Measurements from ENCODE around the gene STX16.

STX16 gene

DNA sequence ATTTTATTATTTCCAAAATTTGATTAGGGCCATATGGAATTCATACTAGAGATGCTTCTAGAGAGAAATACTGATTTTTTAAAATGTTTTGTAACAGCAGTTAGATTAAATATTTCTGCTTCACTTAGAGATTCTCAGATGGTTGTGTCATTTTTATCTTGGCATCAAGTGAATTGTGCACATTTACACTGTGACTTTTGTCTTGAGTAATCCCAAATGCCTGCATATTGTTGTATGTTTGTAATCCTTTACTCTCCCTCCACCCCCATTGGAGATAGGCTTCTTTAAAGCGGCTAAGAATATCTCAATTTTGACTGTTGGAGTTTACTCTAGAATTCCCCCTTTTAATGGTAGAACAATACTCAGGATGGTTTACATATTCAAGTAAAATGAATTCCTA, 19.0 kb downstream of the STX16 start:
- Histone ChIP-seq H3K4me3 (no peak overlapping the region), H3K27ac (no peak overlapping the region)
- TF ChIP-seq, protein P1, sequence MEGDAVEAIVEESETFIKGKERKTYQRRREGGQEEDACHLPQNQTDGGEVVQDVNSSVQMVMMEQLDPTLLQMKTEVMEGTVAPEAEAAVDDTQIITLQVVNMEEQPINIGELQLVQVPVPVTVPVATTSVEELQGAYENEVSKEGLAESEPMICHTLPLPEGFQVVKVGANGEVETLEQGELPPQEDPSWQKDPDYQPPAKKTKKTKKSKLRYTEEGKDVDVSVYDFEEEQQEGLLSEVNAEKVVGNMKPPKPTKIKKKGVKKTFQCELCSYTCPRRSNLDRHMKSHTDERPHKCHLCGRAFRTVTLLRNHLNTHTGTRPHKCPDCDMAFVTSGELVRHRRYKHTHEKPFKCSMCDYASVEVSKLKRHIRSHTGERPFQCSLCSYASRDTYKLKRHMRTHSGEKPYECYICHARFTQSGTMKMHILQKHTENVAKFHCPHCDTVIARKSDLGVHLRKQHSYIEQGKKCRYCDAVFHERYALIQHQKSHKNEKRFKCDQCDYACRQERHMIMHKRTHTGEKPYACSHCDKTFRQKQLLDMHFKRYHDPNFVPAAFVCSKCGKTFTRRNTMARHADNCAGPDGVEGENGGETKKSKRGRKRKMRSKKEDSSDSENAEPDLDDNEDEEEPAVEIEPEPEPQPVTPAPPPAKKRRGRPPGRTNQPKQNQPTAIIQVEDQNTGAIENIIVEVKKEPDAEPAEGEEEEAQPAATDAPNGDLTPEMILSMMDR (IDR thresholded peaks at IDR 0.05): no peak
- no peak for DNase-seq (ENCODE audit: low spot score)

DNA sequence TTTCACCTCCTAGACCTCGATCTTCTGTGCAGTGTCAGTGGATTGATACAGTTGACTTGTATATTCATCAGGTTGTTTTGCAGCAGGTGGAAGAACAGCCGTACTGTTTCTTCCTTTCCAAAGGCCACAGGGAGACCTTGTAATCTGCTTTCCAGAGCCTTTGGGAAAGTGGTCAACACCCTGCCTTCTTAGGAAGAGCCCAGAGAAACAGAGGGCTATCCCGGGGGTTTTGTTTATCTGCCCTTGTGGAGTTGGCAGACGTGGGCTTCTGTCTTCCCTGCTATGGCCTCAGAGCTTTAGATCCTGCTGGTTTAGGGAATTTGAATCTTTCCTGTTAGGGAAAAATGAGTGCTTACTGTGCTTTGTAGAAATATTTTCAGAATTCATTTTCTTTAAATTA, 19.6 kb downstream of the STX16 start:
- TF ChIP-seq, protein P1 (IDR thresholded peaks at IDR 0.05): no peak
- no peak for DNase-seq (ENCODE audit: low spot score)
- Histone ChIP-seq H3K4me3 (no peak overlapping the region), H3K27ac (no peak overlapping the region)

DNA sequence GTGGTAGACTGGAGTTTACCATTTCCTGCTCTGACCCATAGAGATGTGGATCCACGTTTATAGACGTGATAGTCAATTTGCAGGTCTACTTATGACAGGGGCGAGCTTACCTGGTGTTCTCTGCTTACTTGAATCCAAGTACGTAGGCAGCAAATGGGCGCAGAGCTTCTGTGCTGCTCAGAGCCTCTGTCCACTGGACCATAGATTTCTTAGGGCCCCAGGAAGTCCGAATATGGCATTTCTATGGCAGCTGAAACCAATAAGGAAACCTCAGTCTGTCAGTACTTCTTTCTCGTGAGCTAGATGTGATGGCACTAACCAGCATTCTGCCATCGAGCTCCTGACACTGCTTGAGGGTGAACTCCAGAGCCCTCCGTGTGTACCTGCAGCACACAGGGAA, 22.0 kb downstream of the STX16 start:
- TF ChIP-seq, protein P1 (IDR thresholded peaks at IDR 0.05): no peak
- DNase-seq (ENCODE audit: low spot score): no peak
- H3K27ac ChIP-seq: no peak overlapping the region
- H3K4me3 ChIP-seq: no peak overlapping the region

DNA sequence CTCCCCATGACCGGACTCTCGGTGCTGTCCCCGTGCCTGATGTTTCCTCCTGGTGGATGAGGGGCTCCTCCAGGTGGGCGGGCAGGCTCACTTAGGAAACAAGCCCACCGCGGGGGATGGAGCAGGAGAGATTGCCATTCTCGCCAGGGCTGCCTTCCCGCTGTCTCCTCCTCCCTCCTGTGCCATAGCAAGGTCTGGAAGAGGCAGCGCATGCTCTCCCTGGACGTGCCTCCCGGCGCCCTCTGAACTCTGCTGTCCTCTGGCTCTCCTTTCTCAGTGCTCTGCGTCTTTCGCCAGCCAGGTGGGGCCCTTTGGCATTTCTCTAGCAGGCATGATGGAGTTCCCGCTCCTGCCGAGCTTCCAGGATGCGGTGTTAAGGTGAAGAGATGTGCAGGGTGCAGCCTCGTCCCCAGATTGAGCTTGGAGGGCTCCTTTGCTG, 24.1 kb downstream of the STX16 start:
- DNase-seq (ENCODE audit: low spot score): no peak
- Histone ChIP-seq H3K4me3 (no peak overlapping the region), H3K27ac (no peak overlapping the region)
- TF ChIP-seq, protein P1 (IDR thresholded peaks at IDR 0.05): no peak

DNA sequence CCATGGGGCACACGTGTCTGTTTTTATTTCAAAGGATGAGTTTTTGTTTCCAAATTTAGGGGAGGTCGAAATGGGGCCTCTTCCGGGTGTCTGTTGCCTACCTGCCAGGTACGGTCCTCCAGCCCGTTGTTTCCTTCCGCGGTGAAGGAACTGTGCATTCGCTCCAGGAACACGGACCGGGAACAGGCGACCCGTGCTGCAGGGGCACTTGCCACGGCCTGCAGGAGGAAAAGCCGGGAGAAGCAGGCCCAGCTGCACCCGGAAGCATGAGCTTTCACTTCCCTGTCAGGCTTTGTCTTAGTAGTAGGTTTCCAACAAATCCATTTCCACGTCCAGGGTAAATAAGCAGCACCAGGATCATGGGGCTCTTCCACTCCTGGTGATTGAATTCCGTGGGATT, 24.6 kb downstream of the STX16 start:
- TF ChIP-seq, protein P1 (IDR thresholded peaks at IDR 0.05): no peak
- H3K27ac ChIP-seq: no peak overlapping the region
- DNase-seq (ENCODE audit: low spot score): no peak
- no peak overlapping the region for H3K4me3 ChIP-seq

DNA sequence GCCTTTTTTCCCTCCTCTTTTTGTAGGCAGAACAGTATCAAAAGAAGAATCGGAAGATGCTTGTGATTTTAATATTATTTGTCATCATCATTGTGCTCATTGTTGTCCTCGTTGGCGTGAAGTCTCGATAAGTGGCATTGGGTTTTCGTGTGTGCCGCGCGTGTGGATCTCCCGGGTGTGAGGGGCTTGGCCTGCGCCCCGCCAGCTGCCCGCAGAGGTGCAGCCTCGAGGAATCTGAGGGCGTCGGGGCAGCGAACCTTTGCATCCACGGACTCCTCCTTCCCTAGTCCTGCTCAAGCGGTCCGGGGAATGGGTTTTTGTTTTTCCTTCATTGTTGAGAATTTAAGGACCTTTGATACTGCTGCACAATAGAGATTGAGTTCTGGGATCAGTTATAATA, 25.1 kb downstream of the STX16 start:
- no peak for DNase-seq (ENCODE audit: low spot score)
- no peak overlapping the region for H3K4me3 ChIP-seq
- no peak overlapping the region for H3K27ac ChIP-seq
- TF ChIP-seq, protein P1 (IDR thresholded peaks at IDR 0.05): no peak

DNA sequence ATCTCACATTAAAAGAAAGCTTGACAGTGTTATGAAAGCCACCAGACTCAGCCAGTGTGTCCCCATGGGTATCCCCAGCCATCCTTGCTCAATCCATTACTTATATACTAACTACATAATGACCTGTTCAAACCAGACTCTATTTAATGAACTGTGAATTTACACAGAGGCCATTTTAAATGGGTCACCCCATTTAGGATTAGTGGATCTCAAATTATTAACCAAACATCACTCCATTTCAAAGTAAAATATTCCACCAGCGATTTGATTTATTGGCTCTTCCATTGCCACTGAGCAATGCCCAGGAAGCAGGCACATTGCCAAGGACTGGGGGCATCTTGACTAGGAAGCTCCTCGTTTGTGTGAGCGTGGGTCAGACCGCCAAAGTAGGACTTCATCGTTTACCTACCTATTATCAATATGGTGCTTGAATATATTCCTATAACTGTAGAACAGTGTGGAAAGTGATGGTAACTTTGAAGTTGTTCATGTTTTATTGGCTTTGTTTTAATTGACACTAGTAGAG, 26.1 kb downstream of the STX16 start:
- TF ChIP-seq, protein P1 (IDR thresholded peaks at IDR 0.05): no peak
- Histone ChIP-seq H3K4me3 (no peak overlapping the region), H3K27ac (no peak overlapping the region)
- DNase-seq (ENCODE audit: low spot score): no peak

Data from coronary artery (tissue), 2 donors.